ENCODE data around the gene IER2. TPM values are rescaled to one million over a fixed set of nuclear protein-coding genes. Genes with fewer than 3 reads are reported as not detected.
A peak's percentile ranks its signal among the peaks of the same experiment; 100 is the strongest.

Gene IER2
- total and polyA plus RNA-seq, 2 of the 8 experiments (the other 6 are each of a cell fraction or from before 2014, with no cell fraction given): 84.5 to 138 TPM

- Histone ChIP-seq H3K27ac (ENCODE audit: low read depth, low read length) (no peak overlapping the region; the same call in 1 of the 2 replicates), H3K4me1 (replicated peaks in 1 of 4; ENCODE audit: control insufficient read depth in 3 of 4, insufficient read depth in 4 of 4, low read length in 3 of 4) (peaks cover 14 to 36% (median 25%) of the 10 kb centered on the region in 4 experiments), H2BK12ac (ENCODE audit: low read depth, low read length) (no peak overlapping the region), H4K8ac (ENCODE audit: extremely low read depth, insufficient read depth, low read length) (peak overlapping the region; percentile 28), H4K5ac (ENCODE audit: insufficient read length, low read depth, low read length) (no peak overlapping the region), H3K9me3 (ENCODE audit: insufficient read depth in 2 of 2, low read depth in 1 of 2, low read length in 1 of 2) (no peaks in the 10 kb centered on the region), H3K79me2 (ENCODE audit: control insufficient read depth in 1 of 2, insufficient read depth in 2 of 2, low read length in 2 of 2) (peaks cover 65 to 97% of the 10 kb centered on the region in 2 experiments), H4K20me1 (replicated peaks in 1 of 2; ENCODE audit: control insufficient read depth in 1 of 2, insufficient read depth in 2 of 2, low read length in 2 of 2) (peaks cover 57 to 70% of the 10 kb centered on the region in 2 experiments), H3K9ac (replicated peaks in 1 of 4; ENCODE audit: extremely low read depth in 1 of 4, low read depth in 3 of 4, low read length in 3 of 4) (no peak overlapping the region), H3K23ac (ENCODE audit: insufficient read length) (no peak overlapping the region), H2BK15ac (ENCODE audit: low read length) (no peak overlapping the region), H3K23me2 (ENCODE audit: low read depth, low read length) (peaks cover 6% of the 10 kb centered on the region; the same call in 1 of the 2 replicates), H3K79me1 (ENCODE audit: low read depth, low read length) (peaks cover 42% of the 10 kb centered on the region), H3K4ac (replicated peaks; ENCODE audit: insufficient read length, low read depth, low read length) (no peak overlapping the region), H3K4me2 (ENCODE audit: insufficient read depth in 1 of 2, low read depth in 2 of 2, low read length in 2 of 2) (no peak overlapping the region), H3K36me3 (ENCODE audit: control insufficient read depth in 2 of 4, insufficient read depth in 4 of 4, low read length in 3 of 4) (peaks cover 4 to 11% (median 6%) of the 10 kb centered on the region in 4 experiments; a peak in 5 of 8 replicates), H4K91ac (replicated peaks; ENCODE audit: insufficient read length, low read length) (no peak overlapping the region), H2AFZ (ENCODE audit: low read length) (no peak overlapping the region), H3K18ac (ENCODE audit: extremely low read depth, low read length) (no peak overlapping the region), H2BK20ac (ENCODE audit: low read length) (no peak overlapping the region), H3K56ac (replicated peaks; ENCODE audit: insufficient read length, low read depth, low read length) (no peak overlapping the region), H3K14ac (ENCODE audit: insufficient read length) (no peak overlapping the region), H3K4me3 (ENCODE audit: extremely low read depth in 1 of 4, insufficient read depth in 2 of 4, low read depth in 3 of 4, low read length in 4 of 4) (no peak overlapping the region), H2AK5ac (ENCODE audit: low read depth, low read length) (no peak overlapping the region), H3K27me3 (replicated peaks in 1 of 4; ENCODE audit: control insufficient read depth in 3 of 4, extremely low read depth in 1 of 4, insufficient read depth in 3 of 4, low read length in 3 of 4) (no peaks in the 10 kb centered on the region), H2BK5ac (ENCODE audit: low read depth, low read length) (0 out of 2 replicates have a peak overlapping the region, but pooled peaks have one; percentile 71), H2BK120ac (replicated peaks; ENCODE audit: low read depth, low read length) (no peak overlapping the region)
- ChIA-PET CTCF (ENCODE audit: partially characterized antibody) (interaction anchor here (1.0 to 2.3 kb wide), 4 partner anchors 15 to 62 kb away, joined by 3 to 10 read pairs (median 4); no protein-coding TSS in a partner anchor), POLR2A (ENCODE audit: partially characterized antibody) (interaction anchor here (0.5 to 19.5 kb wide), 11 partner anchors 9 to 143 kb away, joined by 3 to 228 read pairs (median 8); partner anchors contain the start of genes IER2 and STX10)
- WGBS, 2 experiments (ENCODE audit: extremely low coverage in 1 of 2, insufficient coverage in 1 of 2, insufficient read length in 1 of 2, insufficient replicate concordance in 2 of 2, low coverage in 1 of 2, low lambda C conversion rate in 2 of 2, missing lambda C conversion rate in 1 of 2): 88% methylated on average over 20 of the region's 20 CpGs; no CpG with 5 or more reads in 1 of the 2 experiments
- TF ChIP-seq KDM1A (IDR thresholded peaks at IDR 0.05; ENCODE audit: borderline replicate concordance, low read length): peak; percentile 58; the same call in 1 of the 2 replicates
- TF ChIP-seq, protein P1, sequence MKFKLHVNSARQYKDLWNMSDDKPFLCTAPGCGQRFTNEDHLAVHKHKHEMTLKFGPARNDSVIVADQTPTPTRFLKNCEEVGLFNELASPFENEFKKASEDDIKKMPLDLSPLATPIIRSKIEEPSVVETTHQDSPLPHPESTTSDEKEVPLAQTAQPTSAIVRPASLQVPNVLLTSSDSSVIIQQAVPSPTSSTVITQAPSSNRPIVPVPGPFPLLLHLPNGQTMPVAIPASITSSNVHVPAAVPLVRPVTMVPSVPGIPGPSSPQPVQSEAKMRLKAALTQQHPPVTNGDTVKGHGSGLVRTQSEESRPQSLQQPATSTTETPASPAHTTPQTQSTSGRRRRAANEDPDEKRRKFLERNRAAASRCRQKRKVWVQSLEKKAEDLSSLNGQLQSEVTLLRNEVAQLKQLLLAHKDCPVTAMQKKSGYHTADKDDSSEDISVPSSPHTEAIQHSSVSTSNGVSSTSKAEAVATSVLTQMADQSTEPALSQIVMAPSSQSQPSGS (IDR thresholded peaks at IDR 0.05; ENCODE audit: low read length): no peak
- DNase-seq (ENCODE audit: low read depth in 1 of 2, low spot score in 2 of 2) (no peak), FAIRE-seq (no peak)
Measured at GRCh38 chr19:13122980-13123957, 26.9 kb upstream of the IER2 start.

All from H1 (cell line).